Calu3 (cell line): ENCODE results near the gene SESN1. TPM values are rescaled to one million over a fixed set of nuclear protein-coding genes. Genes with fewer than 3 reads are reported as not detected.

Experiments
- BruUV-seq: library from RNA; stranded (reverse); fragments of 400-500 nt; replicated peaks from 2 replicates; lab custom pipeline; 2021; lab: Mats Ljungman, UMichigan
- CTCF ChIA-PET: fragments of 300-600 bp; sonication (Branson Sonifier 250); formaldehyde crosslinking; loops from one replicate; lab custom pipeline; 2022; ENCODE audit warnings: antibody characterized with exemption; lab: Charles Lee
- DNase-seq: peaks from one replicate; pipeline ENCODE4 v3.0.0; 2022
- H3K27ac Mint-ChIP-seq: one replicate; pipeline ENCODE4 v1.8.0; 2022; ENCODE audit warnings: mixed read lengths; ENCODE audit not compliant: unreplicated experiment
- H3K27me3 Mint-ChIP-seq: one replicate; pipeline ENCODE4 v1.8.0; 2022; ENCODE audit warnings: mixed read lengths; ENCODE audit not compliant: unreplicated experiment
- H3K36me3 Mint-ChIP-seq: one replicate; pipeline ENCODE4 v1.8.0; 2022; ENCODE audit warnings: mild to moderate bottlenecking, moderate library complexity, mixed read lengths; ENCODE audit not compliant: insufficient read depth, unreplicated experiment
- H3K4me1 Mint-ChIP-seq: one replicate; pipeline ENCODE4 v1.8.0; 2022; ENCODE audit warnings: mild to moderate bottlenecking, low read depth, mixed read lengths; ENCODE audit not compliant: unreplicated experiment
- H3K4me3 Mint-ChIP-seq: one replicate; pipeline ENCODE4 v1.8.0; 2022; ENCODE audit warnings: mild to moderate bottlenecking, low read depth, moderate library complexity, mixed read lengths; ENCODE audit not compliant: unreplicated experiment
- H3K9me3 Mint-ChIP-seq: one replicate; pipeline ENCODE4 v1.8.0; 2022; ENCODE audit warnings: low read depth, mixed read lengths; ENCODE audit not compliant: unreplicated experiment
- CTCF ChIP-seq: fragments of 200-600 bp; IDR thresholded peaks from one replicate; pipeline ENCODE4 v1.8.0; 2022; ENCODE audit warnings: antibody characterized with exemption; ENCODE audit not compliant: unreplicated experiment
- intact Hi-C: fragments of 100-400 bp; cut with micrococcal nuclease; formaldehyde crosslinking; loops from one replicate; pipeline ENCODE4 v1.10.0; 2022; ENCODE audit not compliant: unreplicated experiment
- total RNA-seq: library from RNA; stranded (reverse); gene quantifications from 2 replicates; pipeline ENCODE4 v1.2.3, GENCODE V29; 2022

Gene SESN1
- total RNA-seq, 1 experiment from 2014 or later = 5.9 TPM

- H3K4me1 Mint-ChIP-seq = peaks cover 24% of the 10 kb centered on the region
- intact Hi-C loops = no loop called here
- TF ChIP-seq CTCF = no peak
- CTCF ChIA-PET = interaction anchor here (0.8 kb wide), 1 partner anchor 20 kb away, joined by 3 read pairs; no protein-coding TSS in a partner anchor
- no peaks in the 10 kb centered on the region for H3K27me3 Mint-ChIP-seq
- DNase-seq = no peak
- H3K9me3 Mint-ChIP-seq = no peaks in the 10 kb centered on the region
- H3K27ac Mint-ChIP-seq = no peak overlapping the region
- H3K4me3 Mint-ChIP-seq = no peak overlapping the region
- H3K36me3 Mint-ChIP-seq = no peaks in the 10 kb centered on the region
- no TSS peak for BruUV-seq
Measured at GRCh38 chr6:108988296-108988695, 106.3 kb downstream of the SESN1 start.

DNA sequence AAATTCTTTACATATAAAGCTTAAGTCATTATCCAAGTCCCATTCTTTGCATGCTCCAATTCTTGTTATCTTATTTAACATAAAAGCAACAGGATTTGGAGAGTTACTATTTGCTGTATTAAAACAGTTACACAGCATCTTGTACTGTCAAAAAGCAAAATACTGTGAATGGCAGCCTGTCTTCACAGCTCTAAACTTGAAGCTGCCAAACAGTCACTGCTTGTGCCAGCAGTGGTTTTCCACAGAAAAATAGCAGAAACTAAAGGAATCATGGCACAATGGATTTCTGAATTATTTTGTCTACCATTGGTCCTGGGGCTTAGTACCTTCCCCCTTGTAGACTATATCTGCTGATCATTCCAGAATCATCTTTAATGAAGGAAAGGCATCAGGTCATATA, 107.5 kb downstream of the SESN1 start:
- no peak overlapping the region for H3K4me3 Mint-ChIP-seq
- no peak for DNase-seq
- CTCF ChIA-PET = no interaction called here
- H3K4me1 Mint-ChIP-seq = peaks cover 23% of the 10 kb centered on the region
- no peak overlapping the region for H3K27ac Mint-ChIP-seq
- H3K36me3 Mint-ChIP-seq = no peaks in the 10 kb centered on the region
- H3K27me3 Mint-ChIP-seq = no peaks in the 10 kb centered on the region
- intact Hi-C loops = no loop called here
- no peaks in the 10 kb centered on the region for H3K9me3 Mint-ChIP-seq
- BruUV-seq = no TSS peak
- TF ChIP-seq CTCF = no peak

- Mint-ChIP-seq H3K27ac (no peak overlapping the region), H3K4me1 (peaks cover 8% of the 10 kb centered on the region), H3K4me3 (no peak overlapping the region), H3K36me3 (no peaks in the 10 kb centered on the region), H3K27me3 (no peaks in the 10 kb centered on the region), H3K9me3 (no peaks in the 10 kb centered on the region)
- DNase-seq = no peak
- BruUV-seq = no TSS peak
- CTCF ChIA-PET = no interaction called here
- no peak for TF ChIP-seq CTCF
- intact Hi-C loops = no loop called here
Measured at GRCh38 chr6:108985301-108985700, 109.3 kb downstream of the SESN1 start.

DNA sequence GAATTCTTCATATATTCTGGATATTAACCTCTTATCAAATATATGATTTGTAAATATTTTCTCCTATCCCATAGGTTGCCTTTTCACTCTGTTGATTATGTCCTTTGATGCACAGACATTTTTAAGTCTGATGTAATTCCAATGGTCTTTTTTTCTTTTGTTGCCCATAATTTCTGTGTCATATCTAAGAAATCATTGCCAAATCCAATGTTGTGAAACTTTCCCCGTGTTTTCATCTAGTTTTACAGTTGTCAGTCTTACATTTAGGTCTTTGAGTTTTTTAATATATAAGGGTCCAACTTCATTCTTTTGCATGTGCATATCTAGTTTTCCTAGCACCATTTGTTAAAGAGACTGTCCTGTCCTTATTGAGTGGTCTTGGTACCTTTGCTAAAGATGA, 111.5 kb downstream of the SESN1 start:
- Mint-ChIP-seq H3K36me3 (no peaks in the 10 kb centered on the region), H3K27me3 (no peaks in the 10 kb centered on the region), H3K9me3 (peaks cover 2% of the 10 kb centered on the region), H3K27ac (no peak overlapping the region), H3K4me3 (no peak overlapping the region), H3K4me1 (no peaks in the 10 kb centered on the region)
- no peak for TF ChIP-seq CTCF
- CTCF ChIA-PET = no interaction called here
- DNase-seq = no peak
- intact Hi-C loops = no loop called here
- no TSS peak for BruUV-seq
